HG02973 (cell line): Measurements from ENCODE around the gene CASP6.
"Not testable (repeated sequence)": the region's sequence is repeated elsewhere in the genome, so short reads cannot be mapped to it uniquely, and the experiment has no call there.

Experiments
- ATAC-seq: cut with Tn5 transposase; IDR thresholded peaks from one replicate; pipeline ENCODE4 v1.9.1; 2021; ENCODE audit warnings: moderate library complexity; ENCODE audit not compliant: unreplicated experiment

The CASP6 gene

GRCh38 chr4:109721033-109721432 lies 17.8 kb upstream of the CASP6 start:
- no peak for ATAC-seq

- ATAC-seq, result no peak
Observed at GRCh38 chr4:109719604-109720003, 16.4 kb upstream of the CASP6 start.

- no peak for ATAC-seq
Observed at GRCh38 chr4:109718759-109719158, 15.5 kb upstream of the CASP6 start.

- no peak for ATAC-seq
Observed at GRCh38 chr4:109713500-109713899, 10.3 kb upstream of the CASP6 start.

DNA sequence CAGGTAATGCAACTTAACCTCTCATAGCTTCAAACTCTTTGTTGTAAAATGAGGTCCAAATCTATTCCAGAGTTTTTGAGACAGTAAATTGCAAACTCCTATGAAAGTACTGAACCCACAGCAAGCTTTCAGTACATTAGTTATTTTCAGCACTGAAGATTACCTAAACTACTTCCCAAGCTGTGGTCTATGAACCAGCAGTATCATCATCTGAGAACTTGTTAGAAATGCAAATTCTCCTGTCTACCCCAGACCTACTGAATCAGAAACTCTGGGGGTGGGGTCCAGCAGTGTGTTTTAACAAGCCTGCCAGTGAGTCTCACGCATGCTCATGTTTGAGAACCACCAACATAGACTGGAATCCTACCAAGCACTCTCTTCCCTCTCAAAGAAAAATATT lies 5.7 kb upstream of the CASP6 start:
- peak; percentile 81 for ATAC-seq

- no peak for ATAC-seq
Observed at GRCh38 chr4:109708435-109708834, 5.2 kb upstream of the CASP6 start.

- ATAC-seq, result no peak
Observed at GRCh38 chr4:109703664-109704361, 568 bp upstream of the CASP6 start.

GRCh38 chr4:109701566-109702410 lies 1.5 kb downstream of the CASP6 start:
- ATAC-seq, result no peak

- no peak for ATAC-seq
Observed at GRCh38 chr4:109699553-109700225, 3.6 kb downstream of the CASP6 start.

GRCh38 chr4:109698656-109699055 lies 4.6 kb downstream of the CASP6 start:
- ATAC-seq, result no peak

GRCh38 chr4:109691411-109691920 lies 11.8 kb downstream of the CASP6 start:
- ATAC-seq, result no peak

GRCh38 chr4:109690690-109691410 lies 12.4 kb downstream of the CASP6 start:
- ATAC-seq, result peak; percentile 75

GRCh38 chr4:109684727-109685126 lies 18.5 kb downstream of the CASP6 start:
- no peak for ATAC-seq

DNA sequence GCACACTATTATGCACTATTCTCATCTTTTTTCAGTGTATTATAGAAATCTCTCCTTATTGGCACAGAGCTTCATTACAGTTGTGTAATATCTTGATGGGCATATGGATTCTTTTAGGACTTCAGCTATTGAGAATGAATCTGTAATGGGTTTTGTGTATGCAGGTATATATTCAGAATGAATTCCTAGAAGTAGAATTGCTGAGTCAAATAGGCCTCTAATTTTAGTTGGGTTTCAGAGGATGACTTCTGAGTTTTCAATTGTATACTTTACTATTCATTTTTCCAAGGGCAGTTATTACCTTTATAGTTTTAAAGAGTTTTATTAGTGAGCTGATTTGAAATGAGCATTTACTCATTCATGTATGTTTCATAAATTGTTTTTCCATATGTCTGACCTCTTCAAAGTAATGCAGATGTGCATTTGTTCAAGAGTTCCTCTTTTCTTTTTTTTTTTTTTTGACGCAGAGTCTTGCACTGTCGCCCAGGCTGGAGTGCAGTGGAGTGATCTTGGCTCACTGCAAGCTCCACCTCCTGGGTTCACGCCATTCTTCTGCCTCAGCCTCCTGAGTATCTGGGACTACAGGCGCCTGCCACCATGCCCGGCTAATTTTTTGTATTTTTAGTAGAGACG lies 19.5 kb downstream of the CASP6 start:
- ATAC-seq, result no peak

DNA sequence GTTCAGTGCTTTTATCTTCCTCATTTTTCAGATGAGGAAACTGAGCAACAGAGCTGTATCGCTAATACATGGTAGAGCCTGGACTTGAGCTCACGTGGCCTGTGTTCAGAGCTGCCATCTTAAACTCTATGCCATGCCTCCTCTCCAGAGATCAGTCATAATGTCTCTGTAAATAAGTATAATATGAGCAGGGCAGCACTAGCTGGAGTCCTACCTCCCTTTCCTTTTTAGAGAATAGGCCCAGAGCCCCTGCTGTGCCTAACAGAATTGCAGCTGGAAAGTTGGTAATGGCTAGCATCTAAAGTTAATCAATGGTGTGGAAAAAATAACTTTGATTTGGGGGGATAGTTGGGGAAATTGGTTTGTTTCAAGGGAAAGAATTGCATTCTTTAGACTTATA lies 20.4 kb downstream of the CASP6 start:
- no peak for ATAC-seq

DNA sequence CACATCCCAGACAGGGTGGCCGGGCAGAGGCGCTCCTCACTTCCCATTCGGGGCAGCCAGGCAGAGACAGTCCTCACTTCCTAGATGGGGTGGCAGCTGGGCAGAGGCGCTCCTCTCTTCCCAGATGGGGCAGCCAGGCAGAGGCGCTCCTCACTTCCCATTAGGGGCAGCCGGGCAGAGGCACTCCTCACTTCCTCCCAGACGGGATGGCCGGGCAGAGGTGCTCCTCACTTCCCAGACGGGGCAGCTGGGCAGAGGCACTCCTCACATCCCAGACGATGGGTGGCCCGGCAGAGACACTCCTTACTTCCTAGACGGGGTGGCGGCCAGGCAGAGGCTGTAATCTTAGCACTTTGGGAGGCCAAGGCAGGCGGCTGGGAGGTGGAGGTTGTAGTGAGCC lies 24.3 kb downstream of the CASP6 start:
- ATAC-seq, result not testable (repeated sequence)

GRCh38 chr4:109678472-109678871 lies 24.8 kb downstream of the CASP6 start:
- not testable (repeated sequence) for ATAC-seq

- ATAC-seq, result no peak
Observed at GRCh38 chr4:109676886-109677285, 26.4 kb downstream of the CASP6 start.

DNA sequence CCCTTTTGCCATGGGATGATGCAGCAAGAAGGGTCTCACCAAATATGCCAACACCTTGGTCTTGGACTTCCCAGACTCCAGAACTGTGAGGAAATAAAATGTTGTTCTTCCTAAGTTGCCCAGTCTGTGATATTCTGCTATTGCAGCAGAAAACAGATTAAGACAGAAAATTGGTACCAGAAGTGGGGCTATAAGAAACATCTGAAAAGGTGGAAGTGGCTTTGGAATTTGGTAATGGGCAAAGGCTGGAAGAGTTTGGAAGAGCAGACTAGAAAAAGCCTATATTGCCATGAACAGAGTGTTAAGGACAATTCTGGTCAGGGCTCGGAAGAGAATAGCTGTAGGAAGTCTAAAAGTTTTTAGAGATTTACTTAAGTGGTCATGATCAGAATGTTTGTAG lies 27.4 kb downstream of the CASP6 start:
- ATAC-seq, result no peak

- no peak for ATAC-seq
Observed at GRCh38 chr4:109675181-109675580, 28.1 kb downstream of the CASP6 start.
